HG03469 (cell line): ENCODE data around the gene SLC27A5.
A peak's percentile ranks its signal among the peaks of the same experiment; 100 is the strongest.
"Not testable (repeated sequence)": the region's sequence is repeated elsewhere in the genome, so short reads cannot be mapped to it uniquely, and the experiment has no call there.

ENCODE experiments used
- ATAC-seq: cut with Tn5 transposase; IDR thresholded peaks from one replicate; pipeline ENCODE4 v1.9.1; 2021; ENCODE audit warnings: mild to moderate bottlenecking, moderate library complexity, moderate number of reproducible peaks; ENCODE audit not compliant: unreplicated experiment

The SLC27A5 gene

GRCh38 chr19:58499021-58499927 lies 12.5 kb downstream of the SLC27A5 start:
- ATAC-seq: peak; percentile 66

GRCh38 chr19:58498316-58499020 lies 13.3 kb downstream of the SLC27A5 start:
- ATAC-seq: no peak

GRCh38 chr19:58497634-58498170 lies 14.1 kb downstream of the SLC27A5 start:
- no peak for ATAC-seq

- ATAC-seq: no peak
Observed at GRCh38 chr19:58492265-58492664, 19.5 kb downstream of the SLC27A5 start.

GRCh38 chr19:58491393-58491792 lies 20.4 kb downstream of the SLC27A5 start:
- no peak for ATAC-seq

- not testable (repeated sequence) for ATAC-seq
Observed at GRCh38 chr19:58484349-58484748, 27.4 kb downstream of the SLC27A5 start.

GRCh38 chr19:58483776-58484175 lies 28.0 kb downstream of the SLC27A5 start:
- ATAC-seq: no peak

GRCh38 chr19:58482372-58482771 lies 29.4 kb downstream of the SLC27A5 start:
- no peak for ATAC-seq

- no peak for ATAC-seq
Observed at GRCh38 chr19:58480831-58481230, 31.0 kb downstream of the SLC27A5 start.

- no peak for ATAC-seq
Observed at GRCh38 chr19:58480481-58480830, 31.3 kb downstream of the SLC27A5 start.

- ATAC-seq: no peak
Observed at GRCh38 chr19:58479736-58480480, 31.9 kb downstream of the SLC27A5 start.

GRCh38 chr19:58479303-58479702 lies 32.5 kb downstream of the SLC27A5 start:
- no peak for ATAC-seq

GRCh38 chr19:58477871-58478270 lies 33.9 kb downstream of the SLC27A5 start:
- no peak for ATAC-seq

GRCh38 chr19:58477130-58477529 lies 34.7 kb downstream of the SLC27A5 start:
- ATAC-seq: no peak

- ATAC-seq: no peak
Observed at GRCh38 chr19:58476498-58477015, 35.2 kb downstream of the SLC27A5 start.

- peak; percentile 76 for ATAC-seq
Observed at GRCh38 chr19:58475714-58476497, 35.9 kb downstream of the SLC27A5 start, which contains the start of gene ZNF446. Gene ZNF446, plus strand, starts transcription at chr19:58476352. Its CDS starts 867 bp downstream, at chr19:58477219.

GRCh38 chr19:58474997-58475713 lies 36.6 kb downstream of the SLC27A5 start:
- no peak for ATAC-seq

GRCh38 chr19:58474291-58474996 lies 37.3 kb downstream of the SLC27A5 start:
- no peak for ATAC-seq

GRCh38 chr19:58473775-58474174 lies 38.0 kb downstream of the SLC27A5 start:
- ATAC-seq: no peak
